AML-193 (cell line): ENCODE measurements around the gene PTPRJ.
A peak's percentile ranks its signal among the peaks of the same experiment; 100 is the strongest.
"Not testable (repeated sequence)": the region's sequence is repeated elsewhere in the genome, so short reads cannot be mapped to it uniquely, and the experiment has no call there.

Source experiments
- DNase-seq, 2 experiments: peaks; one replicate each; lab custom pipeline; 2025; lab: John Stamatoyannopoulos, UW

Gene PTPRJ

GRCh38 chr11:48017831-48018527 is 37.6 kb downstream of the PTPRJ start:
- DNase-seq = no peak

DNA sequence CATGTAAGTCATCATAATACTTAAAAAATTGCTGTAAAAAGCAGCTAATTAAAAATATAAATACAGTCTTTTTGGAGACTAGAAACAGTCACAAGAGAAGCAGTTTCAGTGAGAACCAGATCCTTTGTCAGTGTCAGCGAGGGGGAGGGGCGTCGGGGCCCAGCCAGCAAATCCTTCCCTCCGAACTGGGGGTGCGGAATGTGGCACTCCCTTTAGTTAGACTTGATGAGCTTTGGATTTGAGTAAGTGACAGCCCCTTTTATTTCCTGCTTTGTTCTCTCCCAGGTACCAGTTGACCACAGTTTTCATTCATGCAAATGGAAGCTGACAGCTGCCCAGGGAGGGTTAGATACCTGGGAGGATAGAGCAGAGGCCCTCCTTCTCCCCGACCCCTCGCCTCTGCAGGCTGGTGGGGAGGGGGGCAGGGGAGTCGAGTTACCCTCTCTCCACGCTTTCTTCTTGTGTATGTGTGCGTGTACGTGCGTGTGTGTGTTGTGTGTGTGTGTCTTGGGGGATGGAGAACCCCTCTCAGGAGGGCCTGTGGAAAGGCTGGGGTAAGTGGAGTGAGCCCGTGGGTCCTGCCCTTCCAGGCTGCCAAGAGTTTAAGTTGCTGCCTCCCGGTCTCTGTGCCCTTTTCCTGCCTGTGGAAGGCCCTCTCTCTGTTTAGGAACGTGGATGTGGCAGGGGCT is 38.3 kb downstream of the PTPRJ start:
- no peak for DNase-seq

- no peak for DNase-seq
Measured at GRCh38 chr11:48019217-48019584, 38.8 kb downstream of the PTPRJ start.

DNA sequence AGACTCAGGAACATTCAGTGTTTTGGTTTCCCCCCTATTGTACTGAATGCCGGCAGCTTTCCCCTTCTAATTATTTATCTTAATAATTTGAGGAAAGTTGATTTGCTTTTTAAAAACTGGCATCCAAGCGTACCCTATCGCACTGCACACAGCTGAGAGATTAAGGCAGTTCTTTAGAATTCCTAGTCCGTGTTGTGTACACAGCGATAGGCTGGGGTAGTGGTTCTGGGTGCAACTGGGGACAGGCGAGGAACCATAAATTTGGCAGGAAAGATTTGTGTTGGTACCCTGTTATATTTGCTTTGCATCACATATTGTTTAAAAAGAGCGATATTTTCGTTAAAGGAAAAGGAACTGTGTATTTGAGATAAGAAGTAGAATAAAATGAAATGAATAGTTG is 39.2 kb downstream of the PTPRJ start:
- DNase-seq = no peak

GRCh38 chr11:48020092-48020755 is 39.9 kb downstream of the PTPRJ start:
- DNase-seq = peak; percentile 97 to 98

- DNase-seq = not testable (repeated sequence)
Measured at GRCh38 chr11:48021201-48021820, 41.0 kb downstream of the PTPRJ start.

DNA sequence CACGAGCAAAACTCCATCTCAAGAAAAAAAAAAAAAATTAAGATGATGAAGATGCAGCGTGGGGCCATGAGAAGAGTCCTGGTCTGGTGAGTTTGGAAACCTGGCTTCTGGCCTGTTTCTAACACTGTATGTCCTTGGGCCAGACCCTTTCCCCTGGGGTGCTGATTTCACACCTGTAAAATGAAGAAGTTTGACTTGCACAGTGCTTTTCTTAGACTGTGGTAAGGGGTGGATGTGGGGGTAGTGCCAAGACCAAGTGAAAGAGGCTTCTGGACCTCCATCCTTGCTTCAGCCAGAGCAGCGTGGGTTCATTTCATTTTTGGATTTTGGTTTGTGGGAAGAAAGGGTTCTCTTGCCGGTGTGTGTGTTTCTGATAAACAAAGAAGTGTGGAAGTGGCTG is 42.1 kb downstream of the PTPRJ start:
- no peak for DNase-seq

DNA sequence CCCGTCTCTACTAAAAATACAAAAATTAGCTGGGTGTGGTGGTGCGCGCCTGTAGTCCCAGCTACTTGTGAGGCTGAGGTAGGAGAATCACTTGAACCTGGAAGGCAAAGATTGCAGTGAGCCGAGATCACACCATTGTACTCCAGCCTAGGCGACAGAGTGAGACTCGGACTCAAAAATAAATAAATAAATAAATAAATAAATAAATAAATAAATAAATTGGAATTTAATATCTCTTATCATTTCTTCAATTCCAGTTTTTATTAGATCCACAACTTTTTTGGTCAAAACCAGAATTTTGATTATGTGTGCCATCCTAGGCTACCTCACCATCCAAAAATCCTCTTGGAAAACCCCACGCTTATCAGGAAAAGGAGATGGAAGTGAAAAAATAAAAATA is 43.2 kb downstream of the PTPRJ start:
- not testable (repeated sequence) for DNase-seq

- no peak for DNase-seq
Measured at GRCh38 chr11:48024635-48025071, 44.3 kb downstream of the PTPRJ start.

DNA sequence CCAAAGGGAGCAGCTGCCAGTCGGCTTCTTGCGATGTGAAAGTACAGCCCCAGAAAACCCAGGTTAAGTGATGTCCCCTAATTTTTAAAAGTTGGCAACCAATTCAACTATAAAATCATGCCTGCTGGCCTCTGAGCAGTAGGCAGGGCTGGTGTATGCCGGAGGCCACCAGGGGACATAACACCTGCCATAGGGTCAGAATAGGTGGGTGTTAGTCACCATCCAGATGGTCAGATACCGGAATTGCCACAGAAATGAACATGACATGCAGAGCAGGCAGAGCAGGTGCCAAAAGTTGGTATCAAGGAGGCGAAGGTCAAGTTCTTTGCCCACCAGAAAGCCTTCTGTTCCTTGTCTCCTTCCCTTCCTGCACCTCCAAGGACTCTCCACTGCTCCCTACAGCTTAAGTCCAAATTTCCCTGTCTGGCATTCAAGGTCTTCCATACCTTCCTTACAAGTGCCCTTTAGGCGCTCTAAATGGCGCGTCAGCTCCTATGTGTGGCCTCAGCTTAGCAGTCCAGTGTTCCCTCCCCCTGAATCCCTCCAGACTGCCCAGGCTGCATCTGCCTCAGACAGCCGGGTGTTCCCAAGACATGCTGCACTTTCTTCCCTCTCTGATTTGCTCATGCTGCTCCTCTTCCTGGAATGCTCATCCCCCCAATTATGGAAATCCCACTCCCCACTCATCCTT is 45.1 kb downstream of the PTPRJ start:
- no peak for DNase-seq

GRCh38 chr11:48025984-48026340 is 45.6 kb downstream of the PTPRJ start:
- peak; percentile 38 to 51 for DNase-seq

GRCh38 chr11:48028914-48029680 is 48.7 kb downstream of the PTPRJ start:
- DNase-seq = no peak

- no peak for DNase-seq
Measured at GRCh38 chr11:48029681-48030290, 49.4 kb downstream of the PTPRJ start.

- DNase-seq = no peak
Measured at GRCh38 chr11:48031602-48032001, 51.2 kb downstream of the PTPRJ start.

- DNase-seq = no peak
Measured at GRCh38 chr11:48032721-48033120, 52.4 kb downstream of the PTPRJ start.

GRCh38 chr11:48033918-48034341 is 53.6 kb downstream of the PTPRJ start:
- peak; percentile 67 to 71 for DNase-seq

DNA sequence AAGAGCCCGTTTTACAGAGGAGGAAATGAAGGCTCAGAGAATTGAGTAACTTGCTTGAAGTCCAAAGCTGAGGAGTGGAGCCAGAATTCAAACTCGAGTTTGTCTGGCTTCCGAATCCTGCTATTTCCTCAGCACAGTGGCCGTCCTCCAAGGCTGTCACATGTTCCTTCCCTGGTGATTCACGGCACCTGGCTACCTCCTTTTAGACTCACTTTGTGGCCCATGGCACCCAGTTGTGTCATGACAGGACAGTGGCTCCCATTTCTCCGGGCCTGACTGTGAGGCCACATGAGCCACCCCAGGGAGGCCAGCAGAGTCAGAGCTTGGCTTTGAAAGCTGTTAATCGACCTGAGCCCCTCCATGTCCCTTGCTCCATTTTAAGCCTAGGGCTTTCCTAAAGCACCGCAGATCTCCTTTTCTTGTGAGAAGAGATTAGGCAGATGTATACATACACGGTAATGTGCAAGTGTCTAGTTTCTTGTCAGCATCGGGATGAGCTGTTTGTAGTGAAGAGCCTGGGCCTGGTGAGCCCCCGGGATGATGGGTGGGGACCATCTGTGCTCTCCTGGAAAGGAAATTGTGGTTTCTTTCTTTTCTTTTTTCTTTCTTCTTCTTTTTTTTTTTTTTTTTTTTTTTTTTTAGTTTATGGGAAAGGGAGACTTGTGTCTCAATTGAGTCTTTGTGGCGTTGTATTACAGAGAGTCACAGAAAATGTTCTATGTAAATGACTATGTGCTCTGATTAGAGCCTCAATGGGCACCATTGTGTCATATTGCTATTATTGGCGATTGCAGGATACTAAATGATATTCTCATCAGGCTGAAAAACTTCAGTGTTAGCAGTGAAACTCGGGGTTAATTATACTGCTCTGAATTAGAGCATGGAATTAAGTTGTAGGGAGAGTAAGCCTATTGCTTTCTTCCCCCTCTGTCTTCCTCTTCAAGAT is 54.8 kb downstream of the PTPRJ start:
- no peak for DNase-seq

- DNase-seq = no peak
Measured at GRCh38 chr11:48036011-48036410, 55.7 kb downstream of the PTPRJ start.

DNA sequence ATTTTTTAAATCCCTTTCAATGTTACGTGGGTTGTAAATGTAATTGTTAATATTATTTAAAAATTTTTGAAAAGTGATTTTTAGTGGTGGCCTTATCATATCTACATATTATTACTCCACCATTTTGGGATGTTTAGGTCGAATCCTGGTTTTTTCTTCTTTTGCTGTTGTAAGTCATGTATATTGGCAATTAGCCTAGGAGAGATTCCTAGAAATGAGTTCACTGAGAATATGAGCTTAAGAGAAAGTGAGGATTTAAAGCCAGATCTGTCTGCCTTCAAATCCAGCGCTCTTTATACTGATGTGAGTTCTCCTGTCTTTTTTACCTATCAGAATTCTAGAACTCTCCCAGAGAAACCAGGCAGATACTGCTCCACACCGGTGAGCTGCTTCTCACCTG is 56.1 kb downstream of the PTPRJ start:
- no peak for DNase-seq
